Esophagus muscularis mucosa (tissue), 4 donors: ENCODE results near the gene WFDC1. TPM values are rescaled to one million over a fixed set of nuclear protein-coding genes. Genes with fewer than 3 reads are reported as not detected.

Experiments used
- DNase-seq: peaks from one replicate; pipeline ENCODE4 v3.0.0-alpha.2; 2017; ENCODE audit errors: extremely low spot score
- H3K27ac ChIP-seq, 4 donors: fragments of 200-600 bp; sonication (generic); replicated peaks in 1 of 4; 1 replicate in 3 of 4; 2 replicates in 1 of 4; pipeline ENCODE4 v1.5.1; 2016 to 2019; ENCODE audit warnings: mild to moderate bottlenecking in 1 of 4
- H3K27me3 ChIP-seq, 4 donors: fragments of 200-600 bp; sonication (generic); one replicate each; pipeline versions ENCODE4 v1.5.1 to v1.6.0; 2016 to 2019
- H3K36me3 ChIP-seq, 4 donors: fragments of 200-600 bp; sonication (generic); one replicate each; pipeline ENCODE4 v1.5.1; 2016 to 2019
- H3K4me1 ChIP-seq, 4 donors: fragments of 200-600 bp; sonication (generic); one replicate each; pipeline ENCODE4 v1.5.1; 2016 to 2019
- H3K4me3 ChIP-seq, 4 donors: fragments of 200-600 bp; sonication (generic); 1 replicate in 2 of 4; 2 replicates in 2 of 4; pipeline ENCODE4 v1.5.1; 2016 to 2019; ENCODE audit warnings: mild to moderate bottlenecking in 4 of 4, moderate library complexity in 1 of 4
- H3K9me3 ChIP-seq, 4 donors: fragments of 200-600 bp; sonication (generic); 1 replicate in 3 of 4; 2 replicates in 1 of 4; pipeline ENCODE4 v1.5.1; 2016 to 2019
- EP300 ChIP-seq: sonication (generic); formaldehyde crosslinking; IDR thresholded peaks from one replicate; pipeline ENCODE4 v1.6.1; 2017; ENCODE audit warnings: antibody characterized with exemption
- POLR2A ChIP-seq: fragments of 450-650 bp; IDR thresholded peaks from one replicate; pipeline ENCODE4 v1.6.1; 2017; ENCODE audit warnings: antibody characterized with exemption, moderate library complexity, mild to moderate bottlenecking, low read depth
- POLR2AphosphoS5 ChIP-seq, 2 donors: sonication (generic); formaldehyde crosslinking; IDR thresholded peaks; one replicate each; pipeline ENCODE4 v1.6.1; 2017; ENCODE audit warnings: antibody characterized with exemption in 2 of 2
- WGBS: methylation state at CpG from one replicate; pipeline ENCODE4 v1.1.5; 2018; 5-methylcytosine and 5-hydroxymethylcytosine counted together
- intact Hi-C: fragments of 100-400 bp; cut with DNase I; formaldehyde crosslinking; loops from one replicate; pipeline ENCODE4 v1.15.1; 2023
- total RNA-seq, 4 donors: library from RNA; depleted of rRNA; stranded (reverse); fragments of >200 nt; gene quantifications; one replicate each; pipeline versions ENCODE4 v1.1.0 to v1.2.1, GENCODE V29; 2016
- TF ChIP-seq, protein P1 (sequence below), 3 experiments: fragments of 200-600 bp in 2 of 3; fragments of 450-650 bp in 1 of 3; sonication (generic) in 2 of 3; IDR thresholded peaks; one replicate each; pipeline ENCODE4 v1.5.1; 2017 to 2019; ENCODE audit warnings: antibody characterized with exemption in 3 of 3, mild to moderate bottlenecking in 2 of 3, moderate library complexity in 1 of 3

Gene WFDC1
- total RNA-seq, 4 donors from 2014 or later: 4.6 to 29.9 (median 15.6) TPM

GRCh38 chr16:84318091-84318975 is 23.7 kb downstream of the WFDC1 start:
- no peaks in the 10 kb centered on the region for H3K4me1 ChIP-seq
- no peaks in the 10 kb centered on the region for H3K36me3 ChIP-seq
- no peak overlapping the region for H3K27ac ChIP-seq
- H3K4me3 ChIP-seq: no peak overlapping the region
- intact Hi-C loops: no loop called here
- H3K27me3 ChIP-seq: peaks cover 0 to 9% (median 0%) of the 10 kb centered on the region in 4 donors
- 78% methylated on average over 18 of the region's 19 CpGs for WGBS
- H3K9me3 ChIP-seq: peaks cover 0 to 8% (median 7%) of the 10 kb centered on the region in 4 donors
- DNase-seq: no peak
- TF ChIP-seq POLR2AphosphoS5 (IDR thresholded peaks at IDR 0.05) (no peak), EP300 (no peak), POLR2A (no peak)
- TF ChIP-seq, protein P1, sequence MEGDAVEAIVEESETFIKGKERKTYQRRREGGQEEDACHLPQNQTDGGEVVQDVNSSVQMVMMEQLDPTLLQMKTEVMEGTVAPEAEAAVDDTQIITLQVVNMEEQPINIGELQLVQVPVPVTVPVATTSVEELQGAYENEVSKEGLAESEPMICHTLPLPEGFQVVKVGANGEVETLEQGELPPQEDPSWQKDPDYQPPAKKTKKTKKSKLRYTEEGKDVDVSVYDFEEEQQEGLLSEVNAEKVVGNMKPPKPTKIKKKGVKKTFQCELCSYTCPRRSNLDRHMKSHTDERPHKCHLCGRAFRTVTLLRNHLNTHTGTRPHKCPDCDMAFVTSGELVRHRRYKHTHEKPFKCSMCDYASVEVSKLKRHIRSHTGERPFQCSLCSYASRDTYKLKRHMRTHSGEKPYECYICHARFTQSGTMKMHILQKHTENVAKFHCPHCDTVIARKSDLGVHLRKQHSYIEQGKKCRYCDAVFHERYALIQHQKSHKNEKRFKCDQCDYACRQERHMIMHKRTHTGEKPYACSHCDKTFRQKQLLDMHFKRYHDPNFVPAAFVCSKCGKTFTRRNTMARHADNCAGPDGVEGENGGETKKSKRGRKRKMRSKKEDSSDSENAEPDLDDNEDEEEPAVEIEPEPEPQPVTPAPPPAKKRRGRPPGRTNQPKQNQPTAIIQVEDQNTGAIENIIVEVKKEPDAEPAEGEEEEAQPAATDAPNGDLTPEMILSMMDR (IDR thresholded peaks at IDR 0.05): no peak

DNA sequence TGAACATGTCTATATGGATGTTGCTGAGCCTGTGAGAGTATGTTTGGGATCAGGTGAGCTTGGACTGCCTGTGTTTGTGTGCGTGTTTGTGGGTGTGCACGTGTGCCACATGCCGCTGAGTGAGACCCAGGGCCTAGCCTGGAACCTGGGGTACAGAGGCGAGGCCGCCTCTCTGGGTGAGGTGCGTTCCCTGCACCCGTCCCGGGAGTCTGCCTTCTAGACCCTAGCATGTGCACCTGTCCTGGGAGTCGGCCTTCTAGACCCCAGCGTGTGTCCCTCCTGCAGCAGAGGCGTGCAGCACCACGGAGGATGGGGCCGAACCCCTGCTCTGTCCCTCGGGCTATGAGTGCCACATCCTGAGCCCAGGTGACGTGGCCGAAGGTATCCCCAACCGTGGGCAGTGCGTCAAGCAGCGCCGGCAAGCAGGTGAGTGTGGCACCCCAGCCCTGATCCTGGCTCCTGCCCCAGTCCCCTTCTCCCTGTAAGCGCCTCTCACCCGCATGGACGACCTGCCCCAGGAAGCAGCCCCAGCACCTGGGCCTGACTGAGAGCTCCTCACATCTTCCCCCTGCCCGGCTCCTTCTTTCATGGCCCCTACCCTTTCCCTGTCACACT is 24.6 kb downstream of the WFDC1 start:
- intact Hi-C loops: no loop called here
- H3K27ac ChIP-seq: no peak overlapping the region
- H3K36me3 ChIP-seq: no peaks in the 10 kb centered on the region
- H3K4me3 ChIP-seq: no peak overlapping the region
- H3K4me1 ChIP-seq: no peaks in the 10 kb centered on the region
- peaks cover 0 to 3% (median 0%) of the 10 kb centered on the region in 4 donors for H3K27me3 ChIP-seq
- DNase-seq: no peak
- WGBS: 93% methylated on average over 9 of the region's 24 CpGs
- H3K9me3 ChIP-seq: peaks cover 0 to 8% (median 7%) of the 10 kb centered on the region in 4 donors
- TF ChIP-seq POLR2AphosphoS5 (IDR thresholded peaks at IDR 0.05): no peak
- no peak for TF ChIP-seq EP300
- TF ChIP-seq POLR2A: no peak
- TF ChIP-seq, protein P1 (IDR thresholded peaks at IDR 0.05): no peak

GRCh38 chr16:84320511-84320910 is 25.8 kb downstream of the WFDC1 start:
- TF ChIP-seq POLR2A: no peak
- no peak for TF ChIP-seq EP300
- TF ChIP-seq, protein P1 (IDR thresholded peaks at IDR 0.05): no peak
- no peak for TF ChIP-seq POLR2AphosphoS5 (IDR thresholded peaks at IDR 0.05)
- intact Hi-C loops: no loop called here
- no peak for DNase-seq
- no peaks in the 10 kb centered on the region for H3K36me3 ChIP-seq
- no peak overlapping the region for H3K4me3 ChIP-seq
- H3K27ac ChIP-seq: no peak overlapping the region
- peaks cover 0 to 8% (median 7%) of the 10 kb centered on the region in 4 donors for H3K9me3 ChIP-seq
- no peaks in the 10 kb centered on the region for H3K4me1 ChIP-seq
- WGBS: 94% methylated on average over 5 of the region's 5 CpGs
- no peaks in the 10 kb centered on the region for H3K27me3 ChIP-seq

GRCh38 chr16:84321932-84322331 is 27.3 kb downstream of the WFDC1 start:
- H3K36me3 ChIP-seq: no peaks in the 10 kb centered on the region
- no peaks in the 10 kb centered on the region for H3K4me1 ChIP-seq
- DNase-seq: no peak
- intact Hi-C loops: no loop called here
- 42% methylated on average over 4 of the region's 4 CpGs for WGBS
- H3K27me3 ChIP-seq: peaks cover 0 to 9% (median 0%) of the 10 kb centered on the region in 4 donors
- H3K27ac ChIP-seq: no peak overlapping the region
- TF ChIP-seq POLR2A (no peak), POLR2AphosphoS5 (IDR thresholded peaks at IDR 0.05) (no peak), EP300 (no peak)
- TF ChIP-seq, protein P1 (IDR thresholded peaks at IDR 0.05): no peak
- H3K9me3 ChIP-seq: peaks cover 0 to 8% (median 7%) of the 10 kb centered on the region in 4 donors
- H3K4me3 ChIP-seq: no peak overlapping the region
